K562 (cell line): ENCODE data around the gene COA5. TPM values are rescaled to one million over a fixed set of nuclear protein-coding genes. Genes with fewer than 3 reads are reported as not detected.
A peak's percentile ranks its signal among the peaks of the same experiment; 100 is the strongest.

Source experiments
- ATAC-seq: fragments of 200-7000 bp; cut with Tn5 transposase; 3 replicates; pipeline ENCODE4 v1.9.1; 2020; ENCODE audit warnings: moderate library complexity
- BruUV-seq: library from RNA; stranded (reverse); fragments of 400-500 nt; replicated peaks from 2 replicates; lab custom pipeline; 2021; lab: Mats Ljungman, UMichigan
- CTCF ChIA-PET: fragments of 300-600 bp; formaldehyde crosslinking; extraction: SDS; loops from one replicate; lab custom pipeline; 2021; ENCODE audit warnings: low intra/inter-chr PET ratio; lab: Yijun Ruan, JAX
- POLR2A ChIA-PET: fragments of 300-600, 350-650 bp; sonication (Branson Sonifier 250); formaldehyde crosslinking; extraction: SDS; loops from one replicate; lab custom pipeline; 2021; ENCODE audit warnings: antibody characterized with exemption, inconsistent platforms; lab: Yijun Ruan, JAX
- DNase-seq, 4 experiments: peaks; one replicate each; pipeline versions ENCODE4 v3.0.0 to v3.0.0-alpha.2; 2011 to 2018; ENCODE audit warnings: low spot score in 3 of 4, mixed read lengths in 3 of 4; ENCODE audit errors: extremely low read depth in 1 of 4
- FAIRE-seq: peaks from 2 replicates; lab custom pipeline; 2011; peaks lifted over from hg19 to GRCh38; lab: Jason Lieb, UNC
- H2AFZ ChIP-seq: 2 replicates; pipeline ENCODE4 v1.6.0; 2011; ENCODE audit warnings: low read depth, low read length, control low read depth, inconsistent platforms
- H3K27ac ChIP-seq: fragments of 200-600 bp; 3 replicates; pipeline ENCODE4 v1.8.0; 2011; ENCODE audit warnings: low read depth, mild to moderate bottlenecking, control low read depth, inconsistent platforms, low read length, moderate library complexity, mixed read lengths; ENCODE audit errors: extremely low read depth
- H3K27me3 ChIP-seq, 2 experiments: fragments of 300-600 bp in 1 of 2; 2 replicates in 1 of 2; 3 replicates in 1 of 2; pipeline versions ENCODE4 v1.6.0 to v1.8.0; 2011; ENCODE audit warnings: inconsistent platforms in 2 of 2, low read length in 2 of 2, mild to moderate bottlenecking in 1 of 2, mixed read lengths in 1 of 2, moderate library complexity in 1 of 2; ENCODE audit not compliant: control insufficient read depth in 2 of 2, insufficient read depth in 2 of 2
- H3K36me3 ChIP-seq: fragments of 300-600 bp; 3 replicates; pipeline ENCODE4 v1.8.0; 2011; ENCODE audit warnings: mild to moderate bottlenecking, low read length, inconsistent platforms; ENCODE audit not compliant: control insufficient read depth, insufficient read depth
- H3K4me1 ChIP-seq, 2 experiments: fragments of 200-600 bp in 1 of 2; replicated peaks in 1 of 2; 2 replicates in 1 of 2; 3 replicates in 1 of 2; pipeline versions ENCODE4 v1.5.1 to v1.8.0; 2011; ENCODE audit warnings: inconsistent platforms in 2 of 2, low read length in 2 of 2, mild to moderate bottlenecking in 1 of 2, mixed read lengths in 1 of 2, moderate library complexity in 1 of 2; ENCODE audit not compliant: control insufficient read depth in 2 of 2, insufficient read depth in 2 of 2
- H3K4me2 ChIP-seq: 2 replicates; pipeline ENCODE4 v1.6.1; 2011; ENCODE audit warnings: low read length, control low read depth, inconsistent platforms, mixed read lengths; ENCODE audit not compliant: insufficient read depth
- H3K4me3 ChIP-seq: fragments of 200-600 bp; sonication (generic), shearing (Covaris generic); 2 replicates; pipeline ENCODE4 v1.5.1; 2016; ENCODE audit warnings: control low read depth, inconsistent platforms
- H3K79me2 ChIP-seq: fragments of 200-600 bp; 3 replicates; pipeline ENCODE4 v1.8.0; 2011; ENCODE audit warnings: low read length, inconsistent platforms; ENCODE audit not compliant: control insufficient read depth, insufficient read depth
- H3K9ac ChIP-seq, 2 experiments: 2 replicates each; pipeline versions ENCODE4 v1.6.0 to v1.6.1; 2011; ENCODE audit warnings: low read depth in 2 of 2, low read length in 2 of 2, control low read depth in 1 of 2, inconsistent platforms in 1 of 2, mild to moderate bottlenecking in 1 of 2, mixed read lengths in 1 of 2; ENCODE audit not compliant: insufficient read depth in 1 of 2
- H3K9me1 ChIP-seq: one replicate; pipeline ENCODE4 v1.6.0; 2011; ENCODE audit warnings: inconsistent platforms, mild to moderate bottlenecking, low read length, moderate library complexity; ENCODE audit not compliant: control insufficient read depth, insufficient read depth
- H3K9me3 ChIP-seq: replicated peaks from 2 replicates; pipeline ENCODE4 v1.5.1; 2011; ENCODE audit warnings: low read depth, low read length, inconsistent platforms; ENCODE audit not compliant: control insufficient read depth, insufficient read depth
- H4K20me1 ChIP-seq: replicated peaks from 2 replicates; pipeline ENCODE4 v1.6.1; 2011; ENCODE audit warnings: low read length, inconsistent platforms, mixed read lengths; ENCODE audit not compliant: control insufficient read depth, insufficient read depth
- E2F3 ChIP-seq: fragments of 250-450 bp; sonication (Bioruptor Pico); IDR thresholded peaks from 2 replicates; pipeline ENCODE4 v1.4.0; 2020; ENCODE audit warnings: mild to moderate bottlenecking
- NFE2L1 ChIP-seq: fragments of 450-650 bp; IDR thresholded peaks from 2 replicates; pipeline ENCODE4 v1.6.1; 2016; ENCODE audit warnings: missing genetic modification characterization, low read depth, mild to moderate bottlenecking, missing compliant biosample characterization, moderate library complexity, borderline replicate concordance
- PRMT5 ChIP-seq: sonication (generic); formaldehyde crosslinking; IDR thresholded peaks from 2 replicates; pipeline ENCODE4 v1.5.0; 2020; ENCODE audit warnings: missing genetic modification reagents
- SIN3B ChIP-seq: fragments of 450-650 bp; IDR thresholded peaks from 2 replicates; pipeline ENCODE4 v1.6.1; 2017; ENCODE audit warnings: low read depth, mild to moderate bottlenecking, moderate library complexity
- ZBTB11 ChIP-seq, 3 experiments: fragments of 200-800 bp in 1 of 3; fragments of 250-450 bp in 1 of 3; fragments of 450-650 bp in 1 of 3; sonication (Bioruptor Pico) in 1 of 3; sonication (Bioruptor generic) in 1 of 3; formaldehyde crosslinking in 1 of 3; IDR thresholded peaks; 2 replicates each; pipeline versions ENCODE4 v1.6.1 to v1.8.0; 2016 to 2022; ENCODE audit warnings: mild to moderate bottlenecking in 2 of 3, missing genetic modification characterization in 2 of 3, missing compliant biosample characterization in 1 of 3, moderate library complexity in 1 of 3
- WGBS: fragments of 100-300 bp; shearing (Covaris generic); methylation state at CpG from one replicate; pipeline ENCODE4 v1.1.6; 2016; ENCODE audit warnings: low coverage, mixed read lengths; ENCODE audit not compliant: insufficient coverage; ENCODE audit errors: missing lambda C conversion rate; 5-methylcytosine and 5-hydroxymethylcytosine counted together
- in situ Hi-C: fragments of 300-500 bp; cut with MboI; formaldehyde crosslinking; loops from 4 replicates; pipeline ENCODE4 v1.15.0; 2018; ENCODE audit warnings: inconsistent platforms, mixed read lengths
- intact Hi-C: fragments of 100-400 bp; cut with micrococcal nuclease; formaldehyde crosslinking; loops from 2 replicates; pipeline ENCODE4 v1.14.2; 2022
- polyA plus RNA-seq, 8 experiments: library from polyadenylated mRNA; depleted of rRNA in 4 of 8; stranded (reverse) in 5 of 8; unstranded in 3 of 8; fragments of >200 nt; fragmentation: Nextera tagmentation in 2 of 8; fragmentation: Illumina TruSeq in 1 of 8; extraction: Ambion mirVana in 2 of 8; extraction: Trizol in 1 of 8; gene quantifications; 2 replicates each; pipeline versions ENCODE4 v1.2.1 to v1.2.3, GENCODE V29; 2011 to 2014; ENCODE audit warnings: inconsistent platforms in 1 of 8, missing spikeins in 1 of 8
- total RNA-seq, 7 experiments: library from RNA; depleted of rRNA in 6 of 7; stranded (reverse); fragments of >200 nt in 6 of 7; fragmentation: Illumina TruSeq in 2 of 7; extraction: Trizol in 2 of 7; gene quantifications; 2 replicates each; pipeline versions ENCODE4 v1.2.1 to v1.2.3, GENCODE V29; 2011 to 2021; ENCODE audit warnings: low replicate concordance in 1 of 7
- TF ChIP-seq, protein P1 (sequence below): fragments of 250-450 bp; sonication (Bioruptor Pico); IDR thresholded peaks from 2 replicates; pipeline ENCODE4 v1.9.0; 2021; ENCODE audit warnings: mild to moderate bottlenecking, inconsistent platforms

Gene COA5
- total and polyA plus RNA-seq, 9 of the 15 experiments (the other 6 are each of a cell fraction or from before 2014, with no cell fraction given): 17.9 to 77.6 (median 33.4) TPM

- FAIRE-seq: no peak
Observed at GRCh38 chr2:98607104-98607503, 1.2 kb downstream of the COA5 start.

More at GRCh38 chr2:98607104-98607503, 1.2 kb downstream of the COA5 start:
- POLR2A ChIA-PET: interaction anchor here (1.2 to 1.4 kb wide), 4 partner anchors 11 to 125 kb away, joined by 3 read pairs; no protein-coding TSS in a partner anchor
- intact Hi-C loops: no loop called here
- no peak overlapping the region for H3K27ac ChIP-seq
- in situ Hi-C loops: no loop called here
- WGBS: 39% methylated on average over 6 of the region's 6 CpGs
- H2AFZ ChIP-seq: no peak overlapping the region
- H3K27me3 ChIP-seq: no peaks in the 10 kb centered on the region
- no peaks in the 10 kb centered on the region; the same call in 1 of the 2 replicates for H4K20me1 ChIP-seq
- TF ChIP-seq, protein P1, sequence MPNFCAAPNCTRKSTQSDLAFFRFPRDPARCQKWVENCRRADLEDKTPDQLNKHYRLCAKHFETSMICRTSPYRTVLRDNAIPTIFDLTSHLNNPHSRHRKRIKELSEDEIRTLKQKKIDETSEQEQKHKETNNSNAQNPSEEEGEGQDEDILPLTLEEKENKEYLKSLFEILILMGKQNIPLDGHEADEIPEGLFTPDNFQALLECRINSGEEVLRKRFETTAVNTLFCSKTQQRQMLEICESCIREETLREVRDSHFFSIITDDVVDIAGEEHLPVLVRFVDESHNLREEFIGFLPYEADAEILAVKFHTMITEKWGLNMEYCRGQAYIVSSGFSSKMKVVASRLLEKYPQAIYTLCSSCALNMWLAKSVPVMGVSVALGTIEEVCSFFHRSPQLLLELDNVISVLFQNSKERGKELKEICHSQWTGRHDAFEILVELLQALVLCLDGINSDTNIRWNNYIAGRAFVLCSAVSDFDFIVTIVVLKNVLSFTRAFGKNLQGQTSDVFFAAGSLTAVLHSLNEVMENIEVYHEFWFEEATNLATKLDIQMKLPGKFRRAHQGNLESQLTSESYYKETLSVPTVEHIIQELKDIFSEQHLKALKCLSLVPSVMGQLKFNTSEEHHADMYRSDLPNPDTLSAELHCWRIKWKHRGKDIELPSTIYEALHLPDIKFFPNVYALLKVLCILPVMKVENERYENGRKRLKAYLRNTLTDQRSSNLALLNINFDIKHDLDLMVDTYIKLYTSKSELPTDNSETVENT (CRISPR knock-in tag): no peak
- TF ChIP-seq E2F3 (CRISPR knock-in tag) (no peak), PRMT5 (CRISPR knock-in tag) (no peak), NFE2L1 (tag) (no peak), ZBTB11 (CRISPR knock-in tag; IDR thresholded peaks at IDR 0.05) (no peak), SIN3B (no peak)
- H3K36me3 ChIP-seq: peaks cover 59% of the 10 kb centered on the region
- peaks cover 5% of the 10 kb centered on the region for H3K9me1 ChIP-seq
- H3K79me2 ChIP-seq: peaks cover 64% of the 10 kb centered on the region
- no TSS peak for BruUV-seq
- CTCF ChIA-PET: no interaction called here
- H3K9ac ChIP-seq: peak overlapping the region in 1 of 2 experiments; percentile 94; a peak in 3 of 4 replicates
- peaks cover 17 to 28% of the 10 kb centered on the region in 2 experiments for H3K4me1 ChIP-seq
- no peak for ATAC-seq
- H3K4me3 ChIP-seq: peak overlapping the region; percentile 99
- DNase-seq: no peak
- H3K9me3 ChIP-seq: no peaks in the 10 kb centered on the region
- H3K4me2 ChIP-seq: peak overlapping the region; percentile 99
